IPS-11a (cell line): Measurements from ENCODE around the gene VCP.
"Not testable (repeated sequence)": the region's sequence is repeated elsewhere in the genome, so short reads cannot be mapped to it uniquely, and the experiment has no call there.

Experiments used
- H3K4me3 ChIP-seq: one replicate; pipeline ENCODE4 v1.5.1; 2013; ENCODE audit warnings: low read depth, low read length, control low read depth

The VCP gene

GRCh38 chr9:35026671-35027070 lies 45.8 kb downstream of the VCP start:
- H3K4me3 ChIP-seq: no peak overlapping the region

- H3K4me3 ChIP-seq: not testable (repeated sequence)
These were observed 49.0 kb downstream of the VCP start for GRCh38 chr9:35023443-35023842.

- no peak overlapping the region for H3K4me3 ChIP-seq
These were observed 57.9 kb downstream of the VCP start for GRCh38 chr9:35014517-35014916.

GRCh38 chr9:35010351-35010958 lies 62.0 kb downstream of the VCP start:
- H3K4me3 ChIP-seq: no peak overlapping the region
